ENCODE results near the gene UXT.

GRCh38 chrX:47707031-47707780, 48.2 kb upstream of the UXT start:
- TF ChIP-seq ZNF274 (IDR thresholded peaks at IDR 0.05; ENCODE audit: low read depth, low read length) (no peak), SUZ12 (IDR thresholded peaks at IDR 0.05; ENCODE audit: extremely low read depth, insufficient read depth, insufficient read length) (no peak), YY1 (IDR thresholded peaks at IDR 0.05; ENCODE audit: insufficient read depth, insufficient read length) (no peak)

Data from NT2/D1 (cell line).